Stimulated activated CD8-positive, alpha-beta memory T cell treated with anti-CD3 and anti-CD28 coated beads, Interleukin-4, amount 100 ng/mL, for 48 hours (primary cell): Measurements from ENCODE around the gene PLEKHB1.

Experiments
- DNase-seq: peaks from one replicate; pipeline ENCODE4 v3.0.0-alpha.2; 2020

The PLEKHB1 gene

GRCh38 chr11:73645972-73646631 lies at the start of gene PLEKHB1:
PLEKHB1 (plus strand) TSS chr11:73646581; CDS start chr11:73646609, 28 bp downstream.
- no peak for DNase-seq

- no peak for DNase-seq
These were observed 48.9 kb upstream of the PLEKHB1 start for GRCh38 chr11:73597336-73597955.

GRCh38 chr11:73597956-73598718 lies 48.2 kb upstream of the PLEKHB1 start, which contains the start of gene FAM168A:
FAM168A (minus strand) TSS chr11:73598112; CDS start chr11:73468474, 129,638 bp downstream.
- DNase-seq: peak; percentile 92

GRCh38 chr11:73598719-73599379 lies 47.5 kb upstream of the PLEKHB1 start:
- no peak for DNase-seq

GRCh38 chr11:73612601-73613140 lies 33.7 kb upstream of the PLEKHB1 start:
- DNase-seq: no peak

GRCh38 chr11:73614591-73614990 lies 31.8 kb upstream of the PLEKHB1 start:
- DNase-seq: no peak

- no peak for DNase-seq
These were observed 23.3 kb upstream of the PLEKHB1 start for GRCh38 chr11:73622926-73623593.

- no peak for DNase-seq
These were observed 22.7 kb upstream of the PLEKHB1 start for GRCh38 chr11:73623686-73624085.

GRCh38 chr11:73625696-73626318 lies 20.6 kb upstream of the PLEKHB1 start:
- peak; percentile 78 for DNase-seq

- no peak for DNase-seq
These were observed 16.5 kb upstream of the PLEKHB1 start for GRCh38 chr11:73629907-73630306.

- no peak for DNase-seq
These were observed 13.4 kb upstream of the PLEKHB1 start for GRCh38 chr11:73632996-73633395.

- DNase-seq: no peak
These were observed 12.4 kb upstream of the PLEKHB1 start for GRCh38 chr11:73633999-73634398.

- DNase-seq: no peak
These were observed 10.7 kb upstream of the PLEKHB1 start for GRCh38 chr11:73635721-73636120.

GRCh38 chr11:73636249-73636648 lies 10.1 kb upstream of the PLEKHB1 start:
- DNase-seq: no peak

- DNase-seq: no peak
These were observed 9.4 kb upstream of the PLEKHB1 start for GRCh38 chr11:73637012-73637411.

GRCh38 chr11:73640592-73640991 lies 5.8 kb upstream of the PLEKHB1 start:
- DNase-seq: no peak

- DNase-seq: no peak
These were observed 4.7 kb upstream of the PLEKHB1 start for GRCh38 chr11:73641668-73642067.

- no peak for DNase-seq
These were observed 1.0 kb upstream of the PLEKHB1 start for GRCh38 chr11:73645121-73645969.

- DNase-seq: peak; percentile 93
These were observed 1.2 kb downstream of the PLEKHB1 start for GRCh38 chr11:73647459-73648100.

- DNase-seq: no peak
These were observed 1.7 kb downstream of the PLEKHB1 start for GRCh38 chr11:73648121-73648520.
